ENCODE results near the gene ZNRD2. TPM values are rescaled to one million over a fixed set of nuclear protein-coding genes. Genes with fewer than 3 reads are reported as not detected.
A peak's percentile ranks its signal among the peaks of the same experiment; 100 is the strongest.

ZNRD2 gene
- polyA plus RNA-seq, 4 donors: 27.7 to 49.2 (median 35.0) TPM

DNA sequence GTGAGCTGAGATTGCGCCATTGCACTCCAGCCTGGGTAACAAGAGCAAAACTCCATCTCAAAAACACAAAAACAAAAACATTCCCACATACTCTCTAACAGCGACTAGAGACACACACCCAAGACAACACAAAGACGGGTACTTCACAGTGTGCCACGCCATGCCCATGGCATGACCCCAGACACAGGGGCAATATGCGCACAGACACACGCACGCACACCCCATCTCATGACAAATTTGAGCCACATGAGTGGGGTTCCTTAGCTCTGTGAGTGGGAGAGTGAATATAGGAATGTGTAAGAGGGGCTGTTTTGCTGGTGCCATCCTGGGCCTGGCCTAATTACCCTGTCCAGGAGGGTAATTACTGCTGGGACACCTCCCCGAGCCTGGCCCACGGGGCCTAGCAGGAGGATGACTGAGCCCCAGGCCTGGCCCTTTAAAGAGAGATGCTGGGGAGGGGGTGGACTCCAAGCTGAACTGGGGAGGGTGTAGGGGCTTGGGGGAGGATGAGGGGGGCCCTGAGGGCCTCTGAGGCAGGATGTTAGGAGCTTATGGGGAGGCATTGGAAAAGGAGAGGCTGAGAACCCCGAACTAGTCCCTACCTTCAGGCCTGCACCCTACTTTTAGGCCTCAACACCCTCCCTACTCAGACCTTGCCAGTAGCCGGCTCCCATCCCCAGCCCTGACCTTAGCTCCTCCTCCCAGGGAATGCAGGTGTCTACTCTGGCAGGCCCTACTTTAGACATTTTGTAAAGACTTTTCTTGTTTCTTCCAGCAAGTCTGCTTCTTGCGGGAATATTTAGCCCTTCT lies 13.6 kb upstream of the ZNRD2 start:
- WGBS, 3 donors: 71 to 78% (median 77%) methylated on average over 12 of the region's 12 CpGs
- Histone ChIP-seq H3K4me3 (ENCODE audit: low read depth in 1 of 3, low read length in 3 of 3) (peak overlapping the region in 1 of 3 donors; percentile 52), H3K27me3 (ENCODE audit: control insufficient read depth in 3 of 3, insufficient read depth in 3 of 3, low read length in 3 of 3) (no peaks in the 10 kb centered on the region), H3K9me3 (ENCODE audit: control insufficient read depth in 2 of 2, insufficient read depth in 1 of 2, low read depth in 1 of 2, low read length in 1 of 2) (no peaks in the 10 kb centered on the region), H3K27ac (ENCODE audit: low read depth in 1 of 3, low read length in 2 of 3) (peak overlapping the region in 2 of 3 donors; percentile 43 to 83), H3K36me3 (ENCODE audit: control insufficient read depth in 3 of 3, insufficient read depth in 2 of 3, low read depth in 1 of 3, low read length in 3 of 3) (peaks cover 0 to 33% (median 0%) of the 10 kb centered on the region in 3 donors), H3K4me1 (ENCODE audit: control insufficient read depth in 3 of 3, insufficient read depth in 2 of 3, low read depth in 1 of 3, low read length in 2 of 3) (peaks cover 0 to 77% (median 0%) of the 10 kb centered on the region in 3 donors)
- DNase-seq (no peak), FAIRE-seq (no peak)

DNA sequence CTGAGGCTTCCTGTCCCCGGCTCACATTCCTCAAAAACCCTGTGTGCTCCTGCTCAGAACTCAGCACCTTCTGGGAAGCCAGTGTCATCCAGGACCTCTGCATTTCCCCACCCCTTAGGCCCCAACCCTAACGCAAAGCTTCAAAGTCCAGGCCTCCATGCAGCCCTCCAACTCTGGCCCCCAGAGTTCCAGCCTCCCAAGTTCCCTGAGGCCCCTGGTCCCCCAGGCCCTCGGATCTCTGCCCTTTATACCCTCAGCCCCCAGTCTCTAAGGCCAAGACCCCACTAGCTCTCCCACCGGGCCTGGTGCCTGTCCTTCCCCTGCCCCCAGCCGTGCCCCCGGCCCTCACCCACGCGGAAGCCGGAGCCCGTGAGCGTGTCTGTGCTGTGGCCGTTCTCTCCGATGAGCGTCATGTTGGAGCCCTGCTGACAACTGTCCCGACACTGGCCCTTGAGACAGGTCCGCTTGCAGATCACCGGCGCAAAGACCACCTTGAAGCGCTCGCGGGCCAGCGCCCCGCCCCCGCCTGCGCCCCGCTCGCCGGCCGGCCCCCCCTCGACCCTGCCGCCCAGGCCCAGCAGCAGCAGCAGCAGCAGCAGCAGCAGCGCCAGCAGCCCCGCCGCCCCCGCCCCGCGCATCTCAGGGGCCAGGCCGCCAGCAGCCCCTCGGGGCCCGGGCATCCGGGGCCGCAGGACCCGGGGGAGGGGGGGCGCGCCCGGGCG lies 12.8 kb upstream of the ZNRD2 start:
- peak overlapping the region; percentile 21 to 83 (median 43) for H3K27ac ChIP-seq (ENCODE audit: low read depth in 1 of 3, low read length in 2 of 3)
- 4 to 11% (median 5%) methylated on average over 30 to 47 of the region's 47 CpGs for WGBS, 3 donors
- H3K27me3 ChIP-seq (ENCODE audit: control insufficient read depth in 3 of 3, insufficient read depth in 3 of 3, low read length in 3 of 3): no peaks in the 10 kb centered on the region
- H3K4me1 ChIP-seq (ENCODE audit: control insufficient read depth in 3 of 3, insufficient read depth in 2 of 3, low read depth in 1 of 3, low read length in 2 of 3): peaks cover 0 to 69% (median 0%) of the 10 kb centered on the region in 3 donors
- H3K4me3 ChIP-seq (ENCODE audit: low read depth in 1 of 3, low read length in 3 of 3): peak overlapping the region; percentile 51 to 55 (median 52)
- peak in 1 of 2 donors; percentile 76 for DNase-seq
- H3K36me3 ChIP-seq (ENCODE audit: control insufficient read depth in 3 of 3, insufficient read depth in 2 of 3, low read depth in 1 of 3, low read length in 3 of 3): peaks cover 0 to 27% (median 0%) of the 10 kb centered on the region in 3 donors
- no peak for FAIRE-seq
- H3K9me3 ChIP-seq (ENCODE audit: control insufficient read depth in 2 of 2, insufficient read depth in 1 of 2, low read depth in 1 of 2, low read length in 1 of 2): no peaks in the 10 kb centered on the region

DNA sequence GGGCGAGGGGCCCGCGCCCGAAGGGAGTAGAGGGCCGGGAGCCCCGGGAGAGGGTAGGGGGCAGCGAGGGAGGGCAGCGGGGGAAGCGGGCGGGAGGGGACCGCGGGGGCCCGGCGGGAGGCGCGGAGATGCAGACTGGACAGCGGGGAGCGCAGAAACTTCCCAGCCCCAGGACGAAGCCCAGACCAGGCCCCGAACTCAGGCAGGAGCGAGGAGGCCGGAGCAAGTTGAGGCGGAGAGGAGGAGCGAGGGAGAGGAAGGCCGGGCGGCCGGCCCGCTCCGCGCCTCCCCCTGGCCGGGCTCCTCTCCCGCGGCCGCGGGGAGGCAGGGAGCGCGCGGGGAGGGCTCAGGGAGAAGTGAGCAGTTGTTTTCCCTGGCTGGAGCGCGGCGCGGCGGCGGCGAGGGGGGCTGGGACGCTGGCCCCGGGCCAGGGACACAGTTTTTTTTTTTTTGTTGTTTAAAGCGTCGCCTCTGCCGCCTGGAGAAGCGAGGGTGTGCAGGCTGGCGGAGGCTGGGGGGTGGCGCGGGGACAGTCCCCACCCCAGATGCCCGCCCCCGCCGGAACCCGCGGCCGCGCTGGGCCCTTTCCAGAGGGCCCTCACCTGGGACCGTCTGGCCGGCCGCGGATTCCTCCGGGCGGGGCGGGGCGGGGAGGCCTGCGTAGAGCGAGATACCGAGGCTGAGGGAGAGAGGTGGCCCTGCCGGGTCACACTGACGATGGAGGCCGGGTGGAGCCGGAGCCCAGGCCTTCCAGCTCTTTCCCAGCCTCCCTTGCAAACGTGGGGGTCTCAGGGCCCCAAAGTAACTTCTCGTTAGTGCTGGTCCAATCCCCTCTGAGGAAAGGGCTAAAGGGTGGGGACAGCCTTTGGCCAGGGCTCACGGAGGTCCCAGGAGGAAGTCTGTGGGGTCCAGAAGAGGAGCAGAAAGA lies 12.0 kb upstream of the ZNRD2 start, which contains the start of gene LTBP3:
Gene LTBP3 (minus strand): TSS at position 358 of the 928 bp plus-strand sequence. CDS start 400 bp downstream, outside the sequence.
- H3K4me3 ChIP-seq (ENCODE audit: low read depth in 1 of 3, low read length in 3 of 3): peak within 1 kb of the TSS; percentile 51 to 55 (median 52)
- WGBS, 3 donors: 1% methylated on average over 40 to 79 of the region's 79 CpGs
- FAIRE-seq (no peak), DNase-seq (peak; percentile 61 to 81)
- no peaks in the 10 kb centered on the region for H3K27me3 ChIP-seq (ENCODE audit: control insufficient read depth in 3 of 3, insufficient read depth in 3 of 3, low read length in 3 of 3)
- H3K27ac ChIP-seq (ENCODE audit: low read depth in 1 of 3, low read length in 2 of 3): peak within 1 kb of the TSS; percentile 58 to 92 (median 91)
- no peaks in the 10 kb centered on the region for H3K9me3 ChIP-seq (ENCODE audit: control insufficient read depth in 2 of 2, insufficient read depth in 1 of 2, low read depth in 1 of 2, low read length in 1 of 2)
- H3K4me1 ChIP-seq (ENCODE audit: control insufficient read depth in 3 of 3, insufficient read depth in 2 of 3, low read depth in 1 of 3, low read length in 2 of 3): peaks cover 0 to 63% (median 0%) of the 10 kb centered on the region in 3 donors
- H3K36me3 ChIP-seq (ENCODE audit: control insufficient read depth in 3 of 3, insufficient read depth in 2 of 3, low read depth in 1 of 3, low read length in 3 of 3): peaks cover 0 to 20% (median 0%) of the 10 kb centered on the region in 3 donors

DNA sequence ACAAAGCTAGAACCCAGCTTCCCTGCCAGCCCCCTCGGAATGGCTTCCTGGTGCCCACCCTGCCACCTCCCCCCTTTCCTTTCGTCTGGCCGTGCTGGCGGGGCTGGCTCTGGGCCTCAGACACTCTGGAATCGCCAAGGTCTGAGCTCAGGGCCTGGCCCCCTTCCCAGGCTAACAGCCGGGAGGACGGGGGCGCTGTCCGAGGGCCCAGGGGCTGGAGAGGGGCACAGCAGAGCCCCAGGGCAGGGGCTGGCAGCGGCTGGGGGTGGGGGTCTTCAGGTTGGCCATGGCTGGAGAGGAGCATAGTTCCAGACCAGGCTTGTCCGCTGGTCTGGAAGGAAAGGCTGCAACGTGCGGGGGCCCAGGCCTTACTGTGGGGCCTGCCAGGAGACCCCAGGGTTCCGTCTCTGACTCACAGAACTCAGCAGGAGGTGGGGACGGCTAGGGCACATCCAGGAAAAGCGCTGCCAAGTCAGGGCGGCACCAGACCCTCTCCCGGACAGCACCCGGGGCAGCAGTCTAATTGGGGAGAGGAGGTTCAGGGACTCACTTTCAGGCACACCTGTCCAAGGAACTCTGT lies 11.3 kb upstream of the ZNRD2 start:
- 54 to 61% (median 58%) methylated on average over 17 to 19 of the region's 19 CpGs for WGBS, 3 donors
- Histone ChIP-seq H3K27me3 (ENCODE audit: control insufficient read depth in 3 of 3, insufficient read depth in 3 of 3, low read length in 3 of 3) (no peaks in the 10 kb centered on the region), H3K36me3 (ENCODE audit: control insufficient read depth in 3 of 3, insufficient read depth in 2 of 3, low read depth in 1 of 3, low read length in 3 of 3) (peaks cover 0 to 17% (median 0%) of the 10 kb centered on the region in 3 donors), H3K27ac (ENCODE audit: low read depth in 1 of 3, low read length in 2 of 3) (peak overlapping the region; percentile 58 to 92 (median 91)), H3K9me3 (ENCODE audit: control insufficient read depth in 2 of 2, insufficient read depth in 1 of 2, low read depth in 1 of 2, low read length in 1 of 2) (no peaks in the 10 kb centered on the region), H3K4me1 (ENCODE audit: control insufficient read depth in 3 of 3, insufficient read depth in 2 of 3, low read depth in 1 of 3, low read length in 2 of 3) (peaks cover 0 to 57% (median 0%) of the 10 kb centered on the region in 3 donors), H3K4me3 (ENCODE audit: low read depth in 1 of 3, low read length in 3 of 3) (peak overlapping the region in 1 of 3 donors; percentile 48)
- no peak for DNase-seq
- FAIRE-seq: no peak

DNA sequence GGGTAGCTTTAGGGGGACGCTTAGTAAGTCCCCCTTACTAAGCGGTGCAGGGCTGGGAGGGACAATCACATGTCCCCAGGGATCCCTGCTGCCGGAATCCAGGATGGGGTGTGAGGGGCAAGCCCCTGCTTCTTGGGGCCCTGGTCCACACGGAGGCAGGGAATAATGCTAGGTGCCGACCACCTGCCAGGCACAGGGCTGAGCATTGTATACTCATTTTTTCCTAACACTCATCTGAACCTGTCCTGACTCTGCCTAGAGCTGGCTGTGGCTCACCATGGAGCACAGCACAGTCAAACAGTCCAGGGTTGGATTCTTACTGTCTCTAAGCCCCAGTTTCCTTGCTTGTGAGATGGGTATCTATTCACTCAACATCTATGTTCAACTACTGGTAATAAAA lies 10.7 kb upstream of the ZNRD2 start:
- Histone ChIP-seq H3K9me3 (ENCODE audit: control insufficient read depth in 2 of 2, insufficient read depth in 1 of 2, low read depth in 1 of 2, low read length in 1 of 2) (no peaks in the 10 kb centered on the region), H3K27me3 (ENCODE audit: control insufficient read depth in 3 of 3, insufficient read depth in 3 of 3, low read length in 3 of 3) (no peaks in the 10 kb centered on the region), H3K4me3 (ENCODE audit: low read depth in 1 of 3, low read length in 3 of 3) (no peak overlapping the region), H3K27ac (ENCODE audit: low read depth in 1 of 3, low read length in 2 of 3) (peak overlapping the region in 2 of 3 donors; percentile 91 to 92), H3K36me3 (ENCODE audit: control insufficient read depth in 3 of 3, insufficient read depth in 2 of 3, low read depth in 1 of 3, low read length in 3 of 3) (peaks cover 0 to 13% (median 0%) of the 10 kb centered on the region in 3 donors), H3K4me1 (ENCODE audit: control insufficient read depth in 3 of 3, insufficient read depth in 2 of 3, low read depth in 1 of 3, low read length in 2 of 3) (peaks cover 0 to 53% (median 0%) of the 10 kb centered on the region in 3 donors)
- WGBS, 3 donors: 67 to 77% (median 68%) methylated on average over 5 of the region's 5 CpGs
- DNase-seq: no peak
- FAIRE-seq: no peak

DNA sequence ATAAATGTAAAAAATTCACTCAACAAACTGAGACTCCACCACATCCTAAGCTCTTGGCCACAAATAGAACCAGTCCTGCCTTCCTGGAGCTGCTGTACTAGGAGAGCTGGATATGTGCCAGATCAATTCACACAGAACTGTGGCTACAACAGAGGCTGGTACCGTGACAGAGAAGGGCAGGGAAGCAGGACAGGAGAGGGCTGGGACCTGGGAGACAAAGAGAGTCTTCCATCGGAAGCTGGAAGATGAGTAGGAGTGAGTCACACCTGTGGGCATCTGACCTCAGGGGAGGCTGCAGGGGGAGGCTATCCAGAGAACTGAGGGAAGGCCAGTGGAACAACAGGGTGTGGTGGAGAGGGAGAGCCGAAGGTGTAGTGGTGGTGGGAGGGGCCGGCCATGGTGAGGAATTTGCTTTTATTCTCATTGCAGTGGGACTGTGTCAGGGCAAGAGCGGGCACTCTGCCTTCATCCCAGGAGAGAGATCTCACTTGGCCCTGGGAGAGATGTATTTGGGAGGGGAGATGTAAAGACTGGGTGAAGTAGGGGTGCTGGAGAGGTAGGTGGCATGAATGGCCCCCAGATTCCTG lies 10.2 kb upstream of the ZNRD2 start:
- Histone ChIP-seq H3K36me3 (ENCODE audit: control insufficient read depth in 3 of 3, insufficient read depth in 2 of 3, low read depth in 1 of 3, low read length in 3 of 3) (peaks cover 0 to 12% (median 0%) of the 10 kb centered on the region in 3 donors), H3K27ac (ENCODE audit: low read depth in 1 of 3, low read length in 2 of 3) (peak overlapping the region in 2 of 3 donors; percentile 59 to 91), H3K9me3 (ENCODE audit: control insufficient read depth in 2 of 2, insufficient read depth in 1 of 2, low read depth in 1 of 2, low read length in 1 of 2) (no peaks in the 10 kb centered on the region), H3K27me3 (ENCODE audit: control insufficient read depth in 3 of 3, insufficient read depth in 3 of 3, low read length in 3 of 3) (no peaks in the 10 kb centered on the region), H3K4me1 (ENCODE audit: control insufficient read depth in 3 of 3, insufficient read depth in 2 of 3, low read depth in 1 of 3, low read length in 2 of 3) (peaks cover 0 to 48% (median 0%) of the 10 kb centered on the region in 3 donors), H3K4me3 (ENCODE audit: low read depth in 1 of 3, low read length in 3 of 3) (no peak overlapping the region)
- DNase-seq (peak in 1 of 2 donors; percentile 60), FAIRE-seq (no peak)
- WGBS, 3 donors: 10 to 46% (median 25%) methylated on average over 5 of the region's 5 CpGs

DNA sequence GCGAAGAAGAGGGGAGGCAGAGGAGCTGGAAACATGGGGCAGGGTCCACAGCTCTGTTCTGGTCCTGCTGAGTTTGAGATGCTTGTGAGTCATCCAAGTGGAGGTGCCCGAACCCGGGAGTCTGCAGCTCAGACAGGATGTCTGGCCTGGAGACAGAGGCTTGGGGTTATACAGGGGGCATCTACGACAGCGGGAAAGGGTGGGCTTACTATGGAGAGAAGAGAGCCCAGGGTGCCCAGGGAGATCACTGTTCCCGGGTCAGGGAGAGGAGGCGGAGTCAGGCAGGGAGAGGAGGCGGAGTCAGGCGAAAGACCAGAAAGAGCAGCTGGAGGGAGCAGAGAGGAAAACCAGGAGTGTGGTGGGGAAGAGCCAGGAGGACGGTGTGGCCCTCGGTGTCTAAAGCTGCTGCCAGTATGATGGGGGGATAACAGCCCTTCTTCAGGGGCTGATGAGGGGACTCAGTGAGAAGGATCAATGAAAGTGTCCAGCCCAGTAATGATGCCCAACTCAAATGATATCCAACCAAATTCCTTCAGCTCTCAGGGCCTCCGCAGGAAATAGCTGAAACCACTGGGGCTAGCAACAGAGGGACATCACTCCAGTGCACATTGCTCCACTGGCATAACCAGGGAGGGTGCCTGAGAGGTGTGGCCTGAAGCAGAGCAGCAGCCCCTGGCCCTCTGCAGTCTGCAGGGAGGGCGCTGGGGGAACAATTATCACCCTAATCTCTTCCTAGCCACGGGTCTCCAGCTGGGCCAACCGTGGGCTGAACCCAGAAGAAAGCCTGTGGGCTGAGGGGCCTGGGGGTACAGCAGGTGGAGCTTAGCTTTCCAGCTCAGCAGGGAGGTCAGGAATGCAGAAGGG lies 9.5 kb upstream of the ZNRD2 start:
- WGBS, 3 donors: 18 to 27% (median 27%) methylated on average over 14 to 15 of the region's 15 CpGs
- DNase-seq: peak in 1 of 2 donors; percentile 40
- FAIRE-seq: no peak
- H3K36me3 ChIP-seq (ENCODE audit: control insufficient read depth in 3 of 3, insufficient read depth in 2 of 3, low read depth in 1 of 3, low read length in 3 of 3): peaks cover 0 to 6% (median 0%) of the 10 kb centered on the region in 3 donors
- no peaks in the 10 kb centered on the region for H3K9me3 ChIP-seq (ENCODE audit: control insufficient read depth in 2 of 2, insufficient read depth in 1 of 2, low read depth in 1 of 2, low read length in 1 of 2)
- H3K4me1 ChIP-seq (ENCODE audit: control insufficient read depth in 3 of 3, insufficient read depth in 2 of 3, low read depth in 1 of 3, low read length in 2 of 3): peaks cover 0 to 41% (median 0%) of the 10 kb centered on the region in 3 donors
- H3K4me3 ChIP-seq (ENCODE audit: low read depth in 1 of 3, low read length in 3 of 3): no peak overlapping the region
- peak overlapping the region in 2 of 3 donors; percentile 59 to 91 for H3K27ac ChIP-seq (ENCODE audit: low read depth in 1 of 3, low read length in 2 of 3)
- no peaks in the 10 kb centered on the region for H3K27me3 ChIP-seq (ENCODE audit: control insufficient read depth in 3 of 3, insufficient read depth in 3 of 3, low read length in 3 of 3)

Data from small intestine (tissue), 7 donors.